Measurements from ENCODE around the gene TCF23. TPM values are rescaled to one million over a fixed set of nuclear protein-coding genes. Genes with fewer than 3 reads are reported as not detected.

TCF23 gene
- total RNA-seq, 1 donor from 2014 or later: not detected

DNA sequence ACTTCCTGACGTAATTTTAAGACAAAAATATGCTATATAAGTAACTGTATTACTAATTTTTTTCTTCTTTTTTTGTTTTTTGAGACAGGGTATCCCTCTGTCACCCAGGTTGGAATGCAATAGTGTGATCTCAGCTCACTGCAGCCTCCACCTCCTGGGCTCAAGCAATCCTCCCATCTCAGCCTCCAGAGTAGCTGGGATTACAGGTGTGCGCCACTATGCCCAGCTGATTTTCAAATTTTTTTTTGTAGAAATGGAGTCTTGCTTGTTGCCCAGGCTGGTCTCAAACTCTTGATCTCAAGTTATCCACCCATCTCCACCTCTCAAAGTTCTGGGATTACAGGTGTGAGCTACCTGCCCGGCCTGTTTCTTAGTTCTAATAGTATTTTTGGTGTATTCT is 29.7 kb downstream of the TCF23 start:
- Mint-ChIP-seq H3K27me3 (ENCODE audit: low read depth) (peaks cover 10% of the 10 kb centered on the region), H3K36me3 (ENCODE audit: low read depth) (no peaks in the 10 kb centered on the region), H3K27ac (ENCODE audit: unreplicated experiment) (no peak overlapping the region), H3K9me3 (ENCODE audit: low read depth) (no peaks in the 10 kb centered on the region), H3K4me3 (ENCODE audit: unreplicated experiment) (no peak overlapping the region), H3K4me1 (ENCODE audit: low read depth) (peaks cover 3% of the 10 kb centered on the region)
- DNase-seq (ENCODE audit: low spot score): no peak
- TF ChIP-seq, protein P1, sequence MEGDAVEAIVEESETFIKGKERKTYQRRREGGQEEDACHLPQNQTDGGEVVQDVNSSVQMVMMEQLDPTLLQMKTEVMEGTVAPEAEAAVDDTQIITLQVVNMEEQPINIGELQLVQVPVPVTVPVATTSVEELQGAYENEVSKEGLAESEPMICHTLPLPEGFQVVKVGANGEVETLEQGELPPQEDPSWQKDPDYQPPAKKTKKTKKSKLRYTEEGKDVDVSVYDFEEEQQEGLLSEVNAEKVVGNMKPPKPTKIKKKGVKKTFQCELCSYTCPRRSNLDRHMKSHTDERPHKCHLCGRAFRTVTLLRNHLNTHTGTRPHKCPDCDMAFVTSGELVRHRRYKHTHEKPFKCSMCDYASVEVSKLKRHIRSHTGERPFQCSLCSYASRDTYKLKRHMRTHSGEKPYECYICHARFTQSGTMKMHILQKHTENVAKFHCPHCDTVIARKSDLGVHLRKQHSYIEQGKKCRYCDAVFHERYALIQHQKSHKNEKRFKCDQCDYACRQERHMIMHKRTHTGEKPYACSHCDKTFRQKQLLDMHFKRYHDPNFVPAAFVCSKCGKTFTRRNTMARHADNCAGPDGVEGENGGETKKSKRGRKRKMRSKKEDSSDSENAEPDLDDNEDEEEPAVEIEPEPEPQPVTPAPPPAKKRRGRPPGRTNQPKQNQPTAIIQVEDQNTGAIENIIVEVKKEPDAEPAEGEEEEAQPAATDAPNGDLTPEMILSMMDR (IDR thresholded peaks at IDR 0.05): no peak

- TF ChIP-seq, protein P1 (IDR thresholded peaks at IDR 0.05): no peak
- H3K36me3 Mint-ChIP-seq (ENCODE audit: low read depth): no peaks in the 10 kb centered on the region
- no peak overlapping the region for H3K27ac Mint-ChIP-seq (ENCODE audit: unreplicated experiment)
- peaks cover 3% of the 10 kb centered on the region for H3K4me1 Mint-ChIP-seq (ENCODE audit: low read depth)
- DNase-seq (ENCODE audit: low spot score): no peak
- no peaks in the 10 kb centered on the region for H3K9me3 Mint-ChIP-seq (ENCODE audit: low read depth)
- peaks cover 12% of the 10 kb centered on the region for H3K27me3 Mint-ChIP-seq (ENCODE audit: low read depth)
- no peak overlapping the region for H3K4me3 Mint-ChIP-seq (ENCODE audit: unreplicated experiment)
These were observed 30.7 kb downstream of the TCF23 start for GRCh38 chr2:27179344-27180000.

DNA sequence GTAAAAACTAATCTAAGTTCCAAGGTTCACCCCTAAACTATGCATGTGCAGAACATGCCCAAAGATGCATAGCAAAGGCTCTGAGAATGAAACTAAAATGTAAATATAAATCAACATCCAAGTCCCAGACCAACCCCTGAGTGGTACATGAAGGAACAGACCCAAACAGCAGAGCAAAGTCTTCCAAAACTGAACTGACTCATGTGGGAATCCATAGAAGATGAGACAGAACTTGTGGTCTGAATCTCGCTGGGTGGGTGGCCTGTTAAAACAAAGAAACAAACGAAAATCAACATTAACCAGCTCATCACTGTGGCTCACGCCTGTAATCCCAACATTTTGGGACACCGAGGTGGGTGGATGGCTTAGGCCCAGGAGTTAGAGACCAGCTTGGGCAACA is 33.5 kb downstream of the TCF23 start:
- H3K27me3 Mint-ChIP-seq (ENCODE audit: low read depth): peaks cover 9% of the 10 kb centered on the region
- no peak overlapping the region for H3K4me3 Mint-ChIP-seq (ENCODE audit: unreplicated experiment)
- H3K36me3 Mint-ChIP-seq (ENCODE audit: low read depth): no peaks in the 10 kb centered on the region
- no peak overlapping the region for H3K27ac Mint-ChIP-seq (ENCODE audit: unreplicated experiment)
- no peak for DNase-seq (ENCODE audit: low spot score)
- TF ChIP-seq, protein P1 (IDR thresholded peaks at IDR 0.05): no peak
- no peaks in the 10 kb centered on the region for H3K9me3 Mint-ChIP-seq (ENCODE audit: low read depth)
- peaks cover 13% of the 10 kb centered on the region for H3K4me1 Mint-ChIP-seq (ENCODE audit: low read depth)

DNA sequence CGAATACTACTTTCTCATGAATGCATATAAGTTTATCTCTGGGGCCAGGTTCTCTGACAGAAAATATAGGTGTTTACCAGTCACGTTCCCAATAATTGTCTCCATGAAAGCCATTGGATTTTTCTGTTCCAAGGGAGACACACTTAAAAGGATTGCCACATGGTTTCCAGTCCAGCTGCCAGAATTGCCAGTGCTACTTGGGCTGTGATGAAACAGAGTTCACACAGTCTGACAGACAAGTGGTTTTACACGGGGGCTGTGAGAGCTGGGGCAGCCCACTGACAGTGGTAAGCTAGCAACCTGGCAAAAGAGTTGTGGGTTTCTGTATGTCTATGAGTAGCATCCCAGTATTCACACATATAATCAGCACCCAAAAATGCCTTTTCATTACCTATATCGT is 35.3 kb downstream of the TCF23 start:
- H3K9me3 Mint-ChIP-seq (ENCODE audit: low read depth): no peaks in the 10 kb centered on the region
- no peak overlapping the region for H3K4me3 Mint-ChIP-seq (ENCODE audit: unreplicated experiment)
- TF ChIP-seq, protein P1 (IDR thresholded peaks at IDR 0.05): no peak
- DNase-seq (ENCODE audit: low spot score): no peak
- no peak overlapping the region for H3K27ac Mint-ChIP-seq (ENCODE audit: unreplicated experiment)
- H3K4me1 Mint-ChIP-seq (ENCODE audit: low read depth): peaks cover 13% of the 10 kb centered on the region
- peaks cover 4% of the 10 kb centered on the region for H3K27me3 Mint-ChIP-seq (ENCODE audit: low read depth)
- no peaks in the 10 kb centered on the region for H3K36me3 Mint-ChIP-seq (ENCODE audit: low read depth)

DNA sequence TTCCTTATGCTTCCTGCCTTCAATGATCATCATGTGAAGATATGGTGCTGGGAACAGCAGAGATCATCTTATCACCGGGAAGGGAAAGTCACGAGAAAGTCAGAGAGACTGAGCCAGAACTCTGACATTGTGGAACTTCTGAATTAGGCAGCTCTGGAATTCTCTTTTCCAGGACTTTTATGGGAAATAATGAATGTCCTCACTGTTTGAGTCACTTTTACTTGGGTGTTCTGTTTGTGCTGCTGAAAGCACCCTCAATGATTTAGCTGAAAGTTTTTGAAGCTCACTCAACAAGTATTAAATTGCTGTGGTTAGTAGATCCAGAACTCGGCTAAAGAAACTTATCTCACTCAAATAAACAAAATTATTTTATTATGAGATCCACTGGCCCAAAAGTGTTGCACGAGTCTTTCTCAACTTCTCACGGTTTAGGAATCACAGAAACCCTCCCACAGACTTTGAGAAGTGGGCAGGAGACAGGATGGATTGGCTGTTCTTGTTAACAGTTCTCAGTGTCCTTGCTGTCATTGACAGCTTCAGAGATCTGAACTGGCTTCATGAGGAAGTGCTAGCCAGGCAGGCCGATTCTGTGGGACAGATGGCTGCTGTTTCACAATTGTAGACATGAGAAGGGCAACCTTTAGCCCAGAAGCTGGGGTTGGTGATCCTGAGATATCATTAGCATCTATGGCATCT is 36.7 kb downstream of the TCF23 start:
- TF ChIP-seq, protein P1 (IDR thresholded peaks at IDR 0.05): no peak
- peaks cover 13% of the 10 kb centered on the region for H3K4me1 Mint-ChIP-seq (ENCODE audit: low read depth)
- no peaks in the 10 kb centered on the region for H3K36me3 Mint-ChIP-seq (ENCODE audit: low read depth)
- peaks cover 2% of the 10 kb centered on the region for H3K27me3 Mint-ChIP-seq (ENCODE audit: low read depth)
- H3K9me3 Mint-ChIP-seq (ENCODE audit: low read depth): no peaks in the 10 kb centered on the region
- DNase-seq (ENCODE audit: low spot score): no peak
- peak overlapping the region; percentile 82 for H3K27ac Mint-ChIP-seq (ENCODE audit: unreplicated experiment)
- no peak overlapping the region for H3K4me3 Mint-ChIP-seq (ENCODE audit: unreplicated experiment)

All from chondrocyte (in vitro differentiated cells).